OCI-LY1 (cell line): ENCODE results near the gene CREB5.

Experiments used
- CTCF ChIP-seq: fragments of 200-600 bp; sonication (generic), shearing (Covaris generic); IDR thresholded peaks from 2 replicates; pipeline ENCODE4 v1.5.1; 2017; ENCODE audit warnings: mild to moderate bottlenecking, antibody characterized with exemption, low read length, moderate library complexity, mixed read lengths
- EZH2 ChIP-seq: fragments of 200-600 bp; sonication (generic), shearing (Covaris generic); IDR thresholded peaks from 2 replicates; pipeline ENCODE4 v1.8.0; 2017; ENCODE audit warnings: borderline replicate concordance, mixed run types, mild to moderate bottlenecking, antibody characterized with exemption, low read length, moderate library complexity, mixed read lengths

GRCh38 chr7:28434510-28434909, 22.2 kb downstream of the CREB5 start:
- TF ChIP-seq CTCF: no peak
- TF ChIP-seq EZH2: no peak
